ENCODE measurements around the gene VAC14. TPM values are rescaled to one million over a fixed set of nuclear protein-coding genes. Genes with fewer than 3 reads are reported as not detected.

VAC14 gene
- total and polyA plus RNA-seq, 8 donors = 14.9 to 90.6 (median 39.3) TPM

GRCh38 chr16:70782237-70782636 is 18.7 kb downstream of the VAC14 start:
- Histone ChIP-seq H3K36me3 (peaks cover 62 to 97% (median 97%) of the 10 kb centered on the region in 4 donors), H3K9me3 (peaks cover 0 to 7% (median 0%) of the 10 kb centered on the region in 4 donors), H3K27me3 (no peaks in the 10 kb centered on the region), H3K4me3 (no peak overlapping the region), H3K27ac (no peak overlapping the region), H3K4me1 (no peaks in the 10 kb centered on the region)
- no peak for DNase-seq
- WGBS, 5 donors = 93 to 100% (median 100%) methylated on average over 1 to 3 of the region's 3 CpGs
- no peak for TF ChIP-seq EP300 (IDR thresholded peaks at IDR 0.05)
- TF ChIP-seq POLR2AphosphoS5 (IDR thresholded peaks at IDR 0.05) = no peak
- TF ChIP-seq POLR2A (IDR thresholded peaks at IDR 0.05) = no peak
- intact Hi-C loops (cut with DNase I; ENCODE audit: low total_unique reads) = no loop called here

- DNase-seq = no peak
- H3K4me3 ChIP-seq = no peak overlapping the region
- no peaks in the 10 kb centered on the region for H3K27me3 ChIP-seq
- intact Hi-C loops (cut with DNase I; ENCODE audit: low total_unique reads) = no loop called here
- peaks cover 0 to 7% (median 0%) of the 10 kb centered on the region in 4 donors for H3K9me3 ChIP-seq
- no peak overlapping the region for H3K27ac ChIP-seq
- no peaks in the 10 kb centered on the region for H3K4me1 ChIP-seq
- TF ChIP-seq EP300 (IDR thresholded peaks at IDR 0.05) (no peak), POLR2A (IDR thresholded peaks at IDR 0.05) (no peak), POLR2AphosphoS5 (IDR thresholded peaks at IDR 0.05) (no peak), CTCF (IDR thresholded peaks at IDR 0.05) (no peak)
- WGBS, 5 donors = 86 to 98% (median 96%) methylated on average over 1 to 14 of the region's 14 CpGs
- peaks cover 62 to 100% (median 99%) of the 10 kb centered on the region in 4 donors for H3K36me3 ChIP-seq
Observed at GRCh38 chr16:70781800-70782199, 19.2 kb downstream of the VAC14 start.

- TF ChIP-seq CTCF (IDR thresholded peaks at IDR 0.05) (no peak), POLR2A (IDR thresholded peaks at IDR 0.05) (no peak), EP300 (IDR thresholded peaks at IDR 0.05) (no peak), POLR2AphosphoS5 (IDR thresholded peaks at IDR 0.05) (no peak)
- Histone ChIP-seq H3K4me3 (no peak overlapping the region), H3K27ac (no peak overlapping the region), H3K36me3 (peaks cover 56 to 97% (median 88%) of the 10 kb centered on the region in 4 donors), H3K4me1 (no peaks in the 10 kb centered on the region), H3K9me3 (peaks cover 0 to 7% (median 0%) of the 10 kb centered on the region in 4 donors), H3K27me3 (no peaks in the 10 kb centered on the region)
- intact Hi-C loops (cut with DNase I; ENCODE audit: low total_unique reads) = no loop called here
- WGBS, 5 donors = 95 to 96% (median 96%) methylated on average over 4 to 10 of the region's 10 CpGs
- no peak for DNase-seq
Observed at GRCh38 chr16:70780546-70780945, 20.4 kb downstream of the VAC14 start.

GRCh38 chr16:70779361-70779760 is 21.6 kb downstream of the VAC14 start:
- intact Hi-C loops (cut with DNase I; ENCODE audit: low total_unique reads) = no loop called here
- Histone ChIP-seq H3K4me1 (no peaks in the 10 kb centered on the region), H3K4me3 (no peak overlapping the region), H3K9me3 (peaks cover 0 to 7% (median 0%) of the 10 kb centered on the region in 4 donors), H3K36me3 (peaks cover 46 to 97% (median 84%) of the 10 kb centered on the region in 4 donors), H3K27ac (peak overlapping the region in 1 of 5 donors; percentile 22), H3K27me3 (no peaks in the 10 kb centered on the region)
- DNase-seq = no peak
- TF ChIP-seq CTCF (IDR thresholded peaks at IDR 0.05) = no peak
- no peak for TF ChIP-seq POLR2A (IDR thresholded peaks at IDR 0.05)
- TF ChIP-seq POLR2AphosphoS5 (IDR thresholded peaks at IDR 0.05) = no peak
- TF ChIP-seq EP300 (IDR thresholded peaks at IDR 0.05) = no peak
- 67 to 96% (median 80%) methylated on average over 1 of the region's 1 CpG for WGBS, 5 donors

GRCh38 chr16:70778901-70779309 is 22.1 kb downstream of the VAC14 start:
- peak in 1 of 2 donors; percentile 86 for DNase-seq
- H3K4me1 ChIP-seq = no peaks in the 10 kb centered on the region
- H3K9me3 ChIP-seq = peaks cover 0 to 7% (median 0%) of the 10 kb centered on the region in 4 donors
- peaks cover 41 to 97% (median 84%) of the 10 kb centered on the region in 4 donors for H3K36me3 ChIP-seq
- peak overlapping the region in 1 of 5 donors; percentile 22 for H3K27ac ChIP-seq
- intact Hi-C loops (cut with DNase I; ENCODE audit: low total_unique reads) = no loop called here
- TF ChIP-seq POLR2AphosphoS5 (IDR thresholded peaks at IDR 0.05) (peak in 1 of 3 donors; percentile 47), EP300 (IDR thresholded peaks at IDR 0.05) (no peak)
- H3K27me3 ChIP-seq = no peaks in the 10 kb centered on the region
- no peak overlapping the region for H3K4me3 ChIP-seq
- 63 to 75% (median 68%) methylated on average over 8 of the region's 8 CpGs for WGBS, 5 donors

All from stomach (tissue), 9 donors.